Adrenal gland (tissue), 5 donors: ENCODE results near the gene PHOSPHO2.

Experiments
- POLR2A ChIP-seq, 2 donors: fragments of 450-650 bp; IDR thresholded peaks; one replicate each; pipeline ENCODE4 v1.6.1; 2017; ENCODE audit warnings: antibody characterized with exemption in 2 of 2, mild to moderate bottlenecking in 2 of 2, moderate library complexity in 1 of 2
- TF ChIP-seq, protein P1 (sequence below), 6 experiments: fragments of 450-650 bp in 4 of 6; fragments of 200-600 bp in 2 of 6; sonication (generic) in 1 of 6; IDR thresholded peaks; 1 replicate in 5 of 6; 2 replicates in 1 of 6; pipeline versions ENCODE4 v1.5.1 to v1.8.0; 2016 to 2021; ENCODE audit warnings: antibody characterized with exemption in 6 of 6, mild to moderate bottlenecking in 2 of 6, moderate library complexity in 1 of 6
- donor health status: DM: no; HTN: no; CAD: no.

DNA sequence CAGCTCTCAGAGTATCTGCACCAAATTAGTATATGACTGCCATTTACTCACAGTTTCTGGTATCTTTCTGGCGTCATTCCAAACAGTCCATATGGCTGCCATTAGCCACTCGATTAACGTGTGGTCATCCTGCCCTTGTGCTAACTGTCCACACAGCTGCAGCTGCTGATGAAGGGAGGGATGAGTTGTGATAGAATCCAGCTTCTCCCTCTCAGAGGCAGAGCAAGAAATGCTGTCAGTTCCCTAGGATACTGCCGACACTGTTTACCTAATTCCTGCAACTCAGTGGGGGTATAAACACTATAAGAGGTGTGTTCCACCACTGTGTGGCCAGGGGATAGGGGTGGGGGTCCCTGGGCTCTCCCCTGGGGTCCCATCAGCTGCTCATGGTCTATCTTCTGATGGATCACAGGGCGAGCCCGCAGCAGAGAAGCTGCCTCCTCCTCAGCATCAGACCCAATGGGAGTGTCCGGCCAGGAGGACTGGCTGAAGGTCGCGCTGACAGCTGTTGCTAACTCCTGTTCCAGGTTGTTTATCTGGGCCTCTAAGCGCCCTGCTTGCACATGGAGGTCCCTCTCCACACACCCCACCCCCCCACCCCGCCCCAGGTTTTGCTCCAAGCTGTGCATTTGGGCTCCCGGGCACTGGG is 22.1 kb downstream of the PHOSPHO2 start:
- TF ChIP-seq, protein P1, sequence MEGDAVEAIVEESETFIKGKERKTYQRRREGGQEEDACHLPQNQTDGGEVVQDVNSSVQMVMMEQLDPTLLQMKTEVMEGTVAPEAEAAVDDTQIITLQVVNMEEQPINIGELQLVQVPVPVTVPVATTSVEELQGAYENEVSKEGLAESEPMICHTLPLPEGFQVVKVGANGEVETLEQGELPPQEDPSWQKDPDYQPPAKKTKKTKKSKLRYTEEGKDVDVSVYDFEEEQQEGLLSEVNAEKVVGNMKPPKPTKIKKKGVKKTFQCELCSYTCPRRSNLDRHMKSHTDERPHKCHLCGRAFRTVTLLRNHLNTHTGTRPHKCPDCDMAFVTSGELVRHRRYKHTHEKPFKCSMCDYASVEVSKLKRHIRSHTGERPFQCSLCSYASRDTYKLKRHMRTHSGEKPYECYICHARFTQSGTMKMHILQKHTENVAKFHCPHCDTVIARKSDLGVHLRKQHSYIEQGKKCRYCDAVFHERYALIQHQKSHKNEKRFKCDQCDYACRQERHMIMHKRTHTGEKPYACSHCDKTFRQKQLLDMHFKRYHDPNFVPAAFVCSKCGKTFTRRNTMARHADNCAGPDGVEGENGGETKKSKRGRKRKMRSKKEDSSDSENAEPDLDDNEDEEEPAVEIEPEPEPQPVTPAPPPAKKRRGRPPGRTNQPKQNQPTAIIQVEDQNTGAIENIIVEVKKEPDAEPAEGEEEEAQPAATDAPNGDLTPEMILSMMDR (IDR thresholded peaks at IDR 0.05): no peak
- TF ChIP-seq POLR2A (IDR thresholded peaks at IDR 0.05): no peak
